ENCODE results near the gene CSTB. TPM values are rescaled to one million over a fixed set of nuclear protein-coding genes. Genes with fewer than 3 reads are reported as not detected.
A peak's percentile ranks its signal among the peaks of the same experiment; 100 is the strongest.

Gene CSTB
- total RNA-seq, 1 donor from 2014 or later, result 32.7 TPM

- Mint-ChIP-seq H3K27ac (ENCODE audit: unreplicated experiment) (no peak overlapping the region), H3K9me3 (ENCODE audit: unreplicated experiment) (peaks cover 11% of the 10 kb centered on the region), H3K36me3 (ENCODE audit: unreplicated experiment) (no peaks in the 10 kb centered on the region)
Measured at GRCh38 chr21:43731891-43732711, 44.0 kb downstream of the CSTB start.

GRCh38 chr21:43731476-43731875 is 44.6 kb downstream of the CSTB start:
- H3K4me3 Mint-ChIP-seq (ENCODE audit: unreplicated experiment), result peak overlapping the region; percentile 28

More at GRCh38 chr21:43731891-43732711, 44.0 kb downstream of the CSTB start:
- Mint-ChIP-seq H3K4me1 (ENCODE audit: low read depth, unreplicated experiment) (peaks cover 25% of the 10 kb centered on the region), H3K4me3 (ENCODE audit: unreplicated experiment) (no peak overlapping the region), H3K27me3 (ENCODE audit: unreplicated experiment) (peaks cover 8% of the 10 kb centered on the region)
- TF ChIP-seq CTCF (IDR thresholded peaks at IDR 0.05; ENCODE audit: partially characterized antibody, unreplicated experiment), result no peak
- DNase-seq, result no peak

GRCh38 chr21:43728467-43729390 is 47.4 kb downstream of the CSTB start:
- peaks cover 15% of the 10 kb centered on the region for H3K9me3 Mint-ChIP-seq (ENCODE audit: unreplicated experiment)
- H3K27me3 Mint-ChIP-seq (ENCODE audit: unreplicated experiment), result peaks cover 12% of the 10 kb centered on the region
- H3K4me3 Mint-ChIP-seq (ENCODE audit: unreplicated experiment), result peak overlapping the region; percentile 89
- peak overlapping the region; percentile 95 for H3K27ac Mint-ChIP-seq (ENCODE audit: unreplicated experiment)
- peak; percentile 89 for DNase-seq
- no peaks in the 10 kb centered on the region for H3K36me3 Mint-ChIP-seq (ENCODE audit: unreplicated experiment)
- peaks cover 29% of the 10 kb centered on the region for H3K4me1 Mint-ChIP-seq (ENCODE audit: low read depth, unreplicated experiment)
- peak; percentile 65 for TF ChIP-seq CTCF (IDR thresholded peaks at IDR 0.05; ENCODE audit: partially characterized antibody, unreplicated experiment)

More at GRCh38 chr21:43731476-43731875, 44.6 kb downstream of the CSTB start:
- H3K27me3 Mint-ChIP-seq (ENCODE audit: unreplicated experiment), result peaks cover 12% of the 10 kb centered on the region
- peaks cover 14% of the 10 kb centered on the region for H3K9me3 Mint-ChIP-seq (ENCODE audit: unreplicated experiment)
- H3K27ac Mint-ChIP-seq (ENCODE audit: unreplicated experiment), result no peak overlapping the region
- H3K36me3 Mint-ChIP-seq (ENCODE audit: unreplicated experiment), result no peaks in the 10 kb centered on the region
- H3K4me1 Mint-ChIP-seq (ENCODE audit: low read depth, unreplicated experiment), result peaks cover 31% of the 10 kb centered on the region
- no peak for TF ChIP-seq CTCF (IDR thresholded peaks at IDR 0.05; ENCODE audit: partially characterized antibody, unreplicated experiment)
- no peak for DNase-seq

GRCh38 chr21:43728154-43728466 is 48.0 kb downstream of the CSTB start:
- no peak for DNase-seq
- H3K4me1 Mint-ChIP-seq (ENCODE audit: low read depth, unreplicated experiment), result peaks cover 25% of the 10 kb centered on the region
- no peaks in the 10 kb centered on the region for H3K36me3 Mint-ChIP-seq (ENCODE audit: unreplicated experiment)
- TF ChIP-seq CTCF (IDR thresholded peaks at IDR 0.05; ENCODE audit: partially characterized antibody, unreplicated experiment), result no peak
- H3K9me3 Mint-ChIP-seq (ENCODE audit: unreplicated experiment), result peaks cover 13% of the 10 kb centered on the region
- H3K27ac Mint-ChIP-seq (ENCODE audit: unreplicated experiment), result peak overlapping the region; percentile 95
- peak overlapping the region; percentile 89 for H3K4me3 Mint-ChIP-seq (ENCODE audit: unreplicated experiment)
- H3K27me3 Mint-ChIP-seq (ENCODE audit: unreplicated experiment), result peaks cover 12% of the 10 kb centered on the region
